ENCODE measurements around the gene DARS1. TPM values are rescaled to one million over a fixed set of nuclear protein-coding genes. Genes with fewer than 3 reads are reported as not detected.

The DARS1 gene
- total RNA-seq, 1 donor, result 119 TPM

DNA sequence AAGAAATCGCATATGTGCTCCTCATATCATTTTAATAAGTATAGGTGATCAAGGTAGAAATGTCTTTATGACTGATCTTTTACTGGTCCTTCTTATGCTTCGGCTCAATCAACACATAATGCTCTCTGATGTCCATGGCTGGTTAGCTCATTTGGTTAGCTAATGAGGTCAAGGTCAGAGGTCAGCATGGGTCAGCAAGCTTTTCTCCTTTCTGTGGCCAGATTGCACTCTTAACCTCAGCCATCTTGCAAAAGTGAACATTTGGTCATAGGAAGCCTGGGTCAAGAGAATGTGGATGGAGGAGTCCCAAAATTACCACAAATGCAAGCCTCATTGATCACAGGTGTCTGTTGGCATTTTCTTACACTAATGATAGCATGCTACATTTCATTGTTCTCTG, 35.4 kb upstream of the DARS1 start:
- H3K4me1 ChIP-seq (ENCODE audit: insufficient read depth, low read length), result no peaks in the 10 kb centered on the region
- H3K79me2 ChIP-seq (ENCODE audit: insufficient read depth, low read length), result no peaks in the 10 kb centered on the region
- no peak overlapping the region for H3K27ac ChIP-seq (ENCODE audit: low read depth, low read length)
- H3K36me3 ChIP-seq (ENCODE audit: insufficient read depth, low read length), result no peaks in the 10 kb centered on the region
- TF ChIP-seq, protein P1, sequence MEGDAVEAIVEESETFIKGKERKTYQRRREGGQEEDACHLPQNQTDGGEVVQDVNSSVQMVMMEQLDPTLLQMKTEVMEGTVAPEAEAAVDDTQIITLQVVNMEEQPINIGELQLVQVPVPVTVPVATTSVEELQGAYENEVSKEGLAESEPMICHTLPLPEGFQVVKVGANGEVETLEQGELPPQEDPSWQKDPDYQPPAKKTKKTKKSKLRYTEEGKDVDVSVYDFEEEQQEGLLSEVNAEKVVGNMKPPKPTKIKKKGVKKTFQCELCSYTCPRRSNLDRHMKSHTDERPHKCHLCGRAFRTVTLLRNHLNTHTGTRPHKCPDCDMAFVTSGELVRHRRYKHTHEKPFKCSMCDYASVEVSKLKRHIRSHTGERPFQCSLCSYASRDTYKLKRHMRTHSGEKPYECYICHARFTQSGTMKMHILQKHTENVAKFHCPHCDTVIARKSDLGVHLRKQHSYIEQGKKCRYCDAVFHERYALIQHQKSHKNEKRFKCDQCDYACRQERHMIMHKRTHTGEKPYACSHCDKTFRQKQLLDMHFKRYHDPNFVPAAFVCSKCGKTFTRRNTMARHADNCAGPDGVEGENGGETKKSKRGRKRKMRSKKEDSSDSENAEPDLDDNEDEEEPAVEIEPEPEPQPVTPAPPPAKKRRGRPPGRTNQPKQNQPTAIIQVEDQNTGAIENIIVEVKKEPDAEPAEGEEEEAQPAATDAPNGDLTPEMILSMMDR (IDR thresholded peaks at IDR 0.05; ENCODE audit: extremely low read depth, low read depth, low read length), result no peak
- H4K20me1 ChIP-seq (ENCODE audit: insufficient read depth, low read length), result no peaks in the 10 kb centered on the region
- no peaks in the 10 kb centered on the region for H3K27me3 ChIP-seq (ENCODE audit: insufficient read depth, low read length)
- H2AFZ ChIP-seq (ENCODE audit: low read length), result no peak overlapping the region
- H3K9me3 ChIP-seq (ENCODE audit: low read depth, low read length), result no peaks in the 10 kb centered on the region
- no peak overlapping the region for H3K4me2 ChIP-seq (ENCODE audit: insufficient read depth, low read length)
- no peak overlapping the region for H3K4me3 ChIP-seq (ENCODE audit: insufficient read depth, low read length)
- no peak for DNase-seq (ENCODE audit: insufficient read length, low spot score, missing footprints)

DNA sequence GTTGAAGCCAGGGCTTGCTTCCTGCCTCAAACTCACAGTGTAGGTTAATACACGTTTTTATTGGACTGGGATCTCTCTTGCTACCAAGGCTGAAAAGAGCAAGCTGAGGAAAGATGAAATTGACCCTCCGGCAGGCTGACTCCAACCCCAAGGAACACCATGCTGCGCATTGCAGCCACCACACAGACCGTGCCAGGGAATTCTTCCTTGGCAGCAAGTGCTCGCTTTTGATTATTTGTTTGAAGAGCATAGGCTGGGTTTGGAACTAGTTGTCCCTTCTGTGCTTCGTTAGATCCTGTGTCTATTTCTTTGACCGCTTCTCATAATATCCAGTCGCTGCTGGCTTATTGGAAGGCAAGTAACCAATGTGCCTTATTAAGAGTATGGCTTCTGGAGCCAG, 34.4 kb upstream of the DARS1 start:
- Histone ChIP-seq H3K9me3 (ENCODE audit: low read depth, low read length) (no peaks in the 10 kb centered on the region), H3K27ac (ENCODE audit: low read depth, low read length) (no peak overlapping the region), H3K4me3 (ENCODE audit: insufficient read depth, low read length) (no peak overlapping the region), H3K4me1 (ENCODE audit: insufficient read depth, low read length) (no peaks in the 10 kb centered on the region), H2AFZ (ENCODE audit: low read length) (no peak overlapping the region), H3K79me2 (ENCODE audit: insufficient read depth, low read length) (no peaks in the 10 kb centered on the region), H3K36me3 (ENCODE audit: insufficient read depth, low read length) (no peaks in the 10 kb centered on the region), H3K4me2 (ENCODE audit: insufficient read depth, low read length) (no peak overlapping the region), H3K27me3 (ENCODE audit: insufficient read depth, low read length) (no peaks in the 10 kb centered on the region), H4K20me1 (ENCODE audit: insufficient read depth, low read length) (no peaks in the 10 kb centered on the region)
- no peak for DNase-seq (ENCODE audit: insufficient read length, low spot score, missing footprints)
- TF ChIP-seq, protein P1 (IDR thresholded peaks at IDR 0.05; ENCODE audit: extremely low read depth, low read depth, low read length), result no peak

DNA sequence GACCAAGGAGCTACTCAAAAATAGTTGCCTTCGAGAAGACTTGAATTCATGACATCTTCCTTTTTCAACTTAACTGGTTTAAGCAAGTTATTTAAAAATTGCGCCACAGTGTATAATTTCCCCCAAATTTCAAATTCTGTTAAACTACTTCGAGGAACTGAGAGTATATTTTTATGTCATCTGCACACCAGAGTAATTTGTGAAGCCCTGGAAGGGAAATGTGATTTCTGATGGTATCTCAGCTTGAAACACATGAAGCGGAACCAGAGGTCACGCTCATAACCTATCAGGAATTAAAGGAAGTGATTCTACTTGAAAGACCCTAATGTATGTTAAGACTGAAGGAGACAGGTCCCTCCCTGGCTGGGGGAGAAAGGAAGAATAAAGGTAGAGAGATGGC, 33.9 kb upstream of the DARS1 start:
- Histone ChIP-seq H2AFZ (ENCODE audit: low read length) (no peak overlapping the region), H3K4me2 (ENCODE audit: insufficient read depth, low read length) (no peak overlapping the region), H3K79me2 (ENCODE audit: insufficient read depth, low read length) (no peaks in the 10 kb centered on the region), H3K27ac (ENCODE audit: low read depth, low read length) (no peak overlapping the region), H3K36me3 (ENCODE audit: insufficient read depth, low read length) (no peaks in the 10 kb centered on the region), H3K4me3 (ENCODE audit: insufficient read depth, low read length) (no peak overlapping the region), H3K9me3 (ENCODE audit: low read depth, low read length) (no peaks in the 10 kb centered on the region), H4K20me1 (ENCODE audit: insufficient read depth, low read length) (no peaks in the 10 kb centered on the region), H3K27me3 (ENCODE audit: insufficient read depth, low read length) (no peaks in the 10 kb centered on the region), H3K4me1 (ENCODE audit: insufficient read depth, low read length) (no peaks in the 10 kb centered on the region)
- TF ChIP-seq, protein P1 (IDR thresholded peaks at IDR 0.05; ENCODE audit: extremely low read depth, low read depth, low read length), result no peak
- DNase-seq (ENCODE audit: insufficient read length, low spot score, missing footprints), result no peak

DNA sequence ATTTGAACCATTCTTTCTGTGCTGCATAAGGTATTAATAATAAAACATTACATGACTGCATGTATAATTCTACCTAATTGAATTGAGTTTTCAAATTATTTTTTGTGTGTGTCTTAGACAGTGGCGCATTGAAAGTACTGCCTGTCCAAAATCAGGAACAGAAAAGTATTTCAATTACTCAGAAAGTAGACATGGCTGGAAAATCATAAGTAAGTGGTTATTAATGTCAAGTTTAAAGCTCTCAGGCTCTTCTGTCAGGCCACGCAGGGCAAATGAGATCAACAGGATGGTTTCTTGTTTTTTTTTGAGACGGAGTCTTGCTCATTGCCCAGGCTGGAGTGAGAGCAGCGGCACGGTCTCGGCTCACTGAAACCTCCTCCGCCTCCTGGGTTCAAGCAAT, 32.4 kb upstream of the DARS1 start:
- TF ChIP-seq, protein P1 (IDR thresholded peaks at IDR 0.05; ENCODE audit: extremely low read depth, low read depth, low read length), result no peak
- Histone ChIP-seq H3K4me1 (ENCODE audit: insufficient read depth, low read length) (no peaks in the 10 kb centered on the region), H2AFZ (ENCODE audit: low read length) (no peak overlapping the region), H3K79me2 (ENCODE audit: insufficient read depth, low read length) (no peaks in the 10 kb centered on the region), H4K20me1 (ENCODE audit: insufficient read depth, low read length) (no peaks in the 10 kb centered on the region), H3K4me3 (ENCODE audit: insufficient read depth, low read length) (no peak overlapping the region), H3K27ac (ENCODE audit: low read depth, low read length) (no peak overlapping the region), H3K4me2 (ENCODE audit: insufficient read depth, low read length) (no peak overlapping the region), H3K9me3 (ENCODE audit: low read depth, low read length) (no peaks in the 10 kb centered on the region), H3K36me3 (ENCODE audit: insufficient read depth, low read length) (no peaks in the 10 kb centered on the region), H3K27me3 (ENCODE audit: insufficient read depth, low read length) (peaks cover 4% of the 10 kb centered on the region)
- no peak for DNase-seq (ENCODE audit: insufficient read length, low spot score, missing footprints)
